HepG2 (cell line): Measurements from ENCODE around the gene C14orf180. TPM values are rescaled to one million over a fixed set of nuclear protein-coding genes. Genes with fewer than 3 reads are reported as not detected.

ENCODE experiments used
- ATAC-seq: fragments of 200-7000 bp; cut with Tn5 transposase; 3 replicates; pipeline ENCODE4 v1.9.1; 2020; ENCODE audit warnings: mild to moderate bottlenecking, moderate library complexity
- BruUV-seq: library from RNA; stranded (reverse); fragments of 400-500 nt; replicated peaks from 2 replicates; lab custom pipeline; 2021; lab: Mats Ljungman, UMichigan
- CTCF ChIA-PET: fragments of 300-600 bp; formaldehyde crosslinking; extraction: SDS; loops from one replicate; lab custom pipeline; 2021; ENCODE audit warnings: low total read pairs, inconsistent platforms, low intra/inter-chr PET ratio; lab: Yijun Ruan, JAX
- POLR2A ChIA-PET: fragments of 350-600 bp; sonication (Branson Sonifier 250); formaldehyde crosslinking; loops from one replicate; lab custom pipeline; 2020; ENCODE audit warnings: antibody characterized with exemption, inconsistent platforms; lab: Yijun Ruan, JAX
- DNase-seq: peaks from one replicate; pipeline ENCODE4 v3.0.0-alpha.2; 2015; ENCODE audit warnings: low spot score
- FAIRE-seq: peaks from 3 replicates; lab custom pipeline; 2011; peaks lifted over from hg19 to GRCh38; lab: Jason Lieb, UNC
- H2AFZ ChIP-seq: one replicate; pipeline ENCODE4 v1.6.1; 2011; ENCODE audit warnings: low read length, inconsistent platforms
- H3K27ac ChIP-seq: fragments of 300-600 bp; 3 replicates; pipeline ENCODE4 v1.8.0; 2011; ENCODE audit warnings: mixed run types, mild to moderate bottlenecking, mixed read lengths, low read length, inconsistent platforms; ENCODE audit not compliant: insufficient read depth; ENCODE audit errors: extremely low read length
- H3K27me3 ChIP-seq, 2 experiments: fragments of 200-600 bp in 1 of 2; 2 replicates in 1 of 2; 3 replicates in 1 of 2; pipeline versions ENCODE4 v1.6.0 to v1.8.0; 2011; ENCODE audit warnings: low read length in 2 of 2, mild to moderate bottlenecking in 2 of 2, moderate library complexity in 2 of 2, inconsistent platforms in 1 of 2; ENCODE audit not compliant: insufficient read depth in 2 of 2, control insufficient read depth in 1 of 2
- H3K36me3 ChIP-seq, 2 experiments: fragments of 200-600 bp in 1 of 2; replicated peaks in 1 of 2; 2 replicates in 1 of 2; 3 replicates in 1 of 2; pipeline versions ENCODE4 v1.5.1 to v1.8.0; 2011; ENCODE audit warnings: low read length in 2 of 2, inconsistent platforms in 1 of 2; ENCODE audit not compliant: insufficient read depth in 2 of 2, control insufficient read depth in 1 of 2
- H3K4me1 ChIP-seq: 2 replicates; pipeline ENCODE4 v1.5.1; 2012; ENCODE audit warnings: low read length, inconsistent platforms; ENCODE audit not compliant: insufficient read depth
- H3K4me2 ChIP-seq: 2 replicates; pipeline ENCODE4 v1.6.0; 2011; ENCODE audit warnings: low read depth, low read length, inconsistent platforms
- H3K4me3 ChIP-seq, 3 experiments: fragments of 200-600 bp in 1 of 3; sonication (generic), shearing (Covaris generic) in 1 of 3; replicated peaks in 1 of 3; 2 replicates each; pipeline ENCODE4 v1.5.1; 2011 to 2016; ENCODE audit warnings: low read length in 3 of 3, inconsistent platforms in 2 of 3, low read depth in 2 of 3, mild to moderate bottlenecking in 2 of 3, control low read depth in 1 of 3, mixed read lengths in 1 of 3; ENCODE audit not compliant: insufficient read depth in 1 of 3
- H3K79me2 ChIP-seq: one replicate; pipeline ENCODE4 v1.6.1; 2011; ENCODE audit warnings: low read length, inconsistent platforms; ENCODE audit not compliant: insufficient read depth
- H3K9ac ChIP-seq: 2 replicates; pipeline ENCODE4 v1.6.0; 2011; ENCODE audit warnings: mild to moderate bottlenecking, low read depth, low read length, inconsistent platforms; ENCODE audit not compliant: insufficient read depth
- H3K9me3 ChIP-seq: 2 replicates; pipeline ENCODE4 v1.5.1; 2012; ENCODE audit warnings: mild to moderate bottlenecking, low read length
- H4K20me1 ChIP-seq: 2 replicates; pipeline ENCODE4 v1.6.0; 2011; ENCODE audit warnings: inconsistent platforms, mild to moderate bottlenecking, low read length, moderate library complexity; ENCODE audit not compliant: insufficient read depth
- CCAR2 ChIP-seq: fragments of 200-400 bp; formaldehyde crosslinking; optimal IDR thresholded peaks from 2 replicates; pipeline ENCODE3; 2018; ENCODE audit warnings: low read depth, mild to moderate bottlenecking, low read length, moderate library complexity
- HMG20B ChIP-seq: conservative IDR thresholded peaks from 2 replicates; pipeline ENCODE4 v1.6.1; 2016; ENCODE audit warnings: missing genetic modification reagents, missing compliant biosample characterization
- IRX3 ChIP-seq: sonication (generic); formaldehyde crosslinking; IDR thresholded peaks from 2 replicates; pipeline ENCODE4 v1.8.1; 2023; ENCODE audit warnings: mild to moderate bottlenecking, low read depth, missing genetic modification reagents, borderline replicate concordance
- NFRKB ChIP-seq: fragments of 450-650 bp; IDR thresholded peaks from 2 replicates; pipeline ENCODE4 v1.6.1; 2017
- PITX1 ChIP-seq: sonication (generic); formaldehyde crosslinking; IDR thresholded peaks from 2 replicates; pipeline ENCODE4 v1.5.1; 2020; ENCODE audit warnings: mild to moderate bottlenecking, missing genetic modification reagents
- TCF7L2 ChIP-seq: IDR thresholded peaks from 2 replicates; pipeline ENCODE4 v1.6.1; 2011; ENCODE audit warnings: mild to moderate bottlenecking, low read depth, low read length, moderate library complexity
- ZBTB1 ChIP-seq: sonication (generic); formaldehyde crosslinking; IDR thresholded peaks from 2 replicates; pipeline ENCODE4 v1.4.0; 2020; ENCODE audit warnings: missing genetic modification reagents, borderline replicate concordance
- ZNF746 ChIP-seq: sonication (generic); formaldehyde crosslinking; IDR thresholded peaks from 2 replicates; pipeline ENCODE4 v1.8.0; 2022; ENCODE audit warnings: mild to moderate bottlenecking, missing genetic modification reagents
- WGBS: methylation state at CpG from one replicate; pipeline ENCODE4 v1.1.6; 2017; ENCODE audit warnings: low lambda C conversion rate; 5-methylcytosine and 5-hydroxymethylcytosine counted together
- in situ Hi-C: cut with HindIII; loops from 2 replicates; pipeline ENCODE4 v1.10.0; 2017; ENCODE audit warnings: low pct_unique_long_range_greater_than_20kb; ENCODE audit not compliant: extremely low pct_ligation_motif_present
- intact Hi-C: fragments of 100-400 bp; cut with micrococcal nuclease; formaldehyde crosslinking; loops from one replicate; pipeline ENCODE4 v1.10.0; 2022; ENCODE audit not compliant: unreplicated experiment
- polyA plus RNA-seq, 8 experiments: library from polyadenylated mRNA; depleted of rRNA in 3 of 8; stranded (reverse) in 7 of 8; unstranded in 1 of 8; fragments of >200 nt; fragmentation: Illumina TruSeq in 4 of 8; extraction: Trizol in 4 of 8; gene quantifications; 2 replicates each; pipeline versions ENCODE4 v1.2.1 to v1.2.3, GENCODE V29; 2011 to 2016; ENCODE audit warnings: low read depth in 4 of 8, missing spikeins in 1 of 8, mixed read lengths in 1 of 8; ENCODE audit not compliant: insufficient read depth in 1 of 8
- total RNA-seq, 5 experiments: library from RNA; depleted of rRNA; stranded (reverse); fragments of >200 nt; fragmentation: Illumina TruSeq; extraction: Trizol; gene quantifications; 2 replicates each; pipeline ENCODE4 v1.2.3, GENCODE V29; 2016; ENCODE audit warnings: low read depth in 1 of 5
- TF ChIP-seq, protein P1 (sequence below): sonication (generic); formaldehyde crosslinking; IDR thresholded peaks from 2 replicates; pipeline ENCODE4 v1.5.1; 2020; ENCODE audit warnings: mild to moderate bottlenecking, missing genetic modification reagents, borderline replicate concordance
- TF ChIP-seq, protein P2 (sequence below): sonication (generic); formaldehyde crosslinking; IDR thresholded peaks from 2 replicates; pipeline ENCODE4 v1.5.0; 2020; ENCODE audit warnings: missing genetic modification reagents
- TF ChIP-seq, protein P3 (sequence below): sonication (generic); formaldehyde crosslinking; IDR thresholded peaks from 2 replicates; pipeline ENCODE4 v1.5.0; 2020; ENCODE audit warnings: mild to moderate bottlenecking, missing genetic modification reagents

C14orf180 gene
- total and polyA plus RNA-seq, 2 of the 13 experiments (the other 11 are each of a cell fraction or from before 2014, with no cell fraction given), result not detected

DNA sequence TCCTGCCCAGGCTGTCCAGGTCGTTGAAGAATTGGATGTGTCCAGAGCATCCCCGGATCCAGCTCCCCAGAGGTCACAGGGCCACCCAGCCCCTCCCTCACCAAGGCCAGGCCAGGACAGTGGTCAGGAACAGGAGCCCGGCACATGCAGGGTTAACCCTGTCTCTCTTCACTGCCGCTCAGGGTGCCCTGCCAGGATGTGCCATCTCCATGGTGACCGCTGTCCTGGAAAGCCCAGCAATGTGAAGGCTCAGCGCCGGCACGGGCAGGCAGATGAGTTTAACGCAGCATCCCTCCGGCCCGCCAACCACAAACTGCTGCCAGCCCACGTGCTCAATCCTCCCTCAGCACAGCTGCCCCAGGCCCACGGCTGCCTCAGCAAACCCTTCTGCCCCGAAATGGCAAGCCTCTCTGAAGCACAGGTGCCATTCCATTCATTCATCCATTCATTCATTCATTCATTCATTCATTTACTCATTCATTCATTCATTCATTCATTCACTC, 20.6 kb downstream of the C14orf180 start (continued):
- TF ChIP-seq, protein P1, sequence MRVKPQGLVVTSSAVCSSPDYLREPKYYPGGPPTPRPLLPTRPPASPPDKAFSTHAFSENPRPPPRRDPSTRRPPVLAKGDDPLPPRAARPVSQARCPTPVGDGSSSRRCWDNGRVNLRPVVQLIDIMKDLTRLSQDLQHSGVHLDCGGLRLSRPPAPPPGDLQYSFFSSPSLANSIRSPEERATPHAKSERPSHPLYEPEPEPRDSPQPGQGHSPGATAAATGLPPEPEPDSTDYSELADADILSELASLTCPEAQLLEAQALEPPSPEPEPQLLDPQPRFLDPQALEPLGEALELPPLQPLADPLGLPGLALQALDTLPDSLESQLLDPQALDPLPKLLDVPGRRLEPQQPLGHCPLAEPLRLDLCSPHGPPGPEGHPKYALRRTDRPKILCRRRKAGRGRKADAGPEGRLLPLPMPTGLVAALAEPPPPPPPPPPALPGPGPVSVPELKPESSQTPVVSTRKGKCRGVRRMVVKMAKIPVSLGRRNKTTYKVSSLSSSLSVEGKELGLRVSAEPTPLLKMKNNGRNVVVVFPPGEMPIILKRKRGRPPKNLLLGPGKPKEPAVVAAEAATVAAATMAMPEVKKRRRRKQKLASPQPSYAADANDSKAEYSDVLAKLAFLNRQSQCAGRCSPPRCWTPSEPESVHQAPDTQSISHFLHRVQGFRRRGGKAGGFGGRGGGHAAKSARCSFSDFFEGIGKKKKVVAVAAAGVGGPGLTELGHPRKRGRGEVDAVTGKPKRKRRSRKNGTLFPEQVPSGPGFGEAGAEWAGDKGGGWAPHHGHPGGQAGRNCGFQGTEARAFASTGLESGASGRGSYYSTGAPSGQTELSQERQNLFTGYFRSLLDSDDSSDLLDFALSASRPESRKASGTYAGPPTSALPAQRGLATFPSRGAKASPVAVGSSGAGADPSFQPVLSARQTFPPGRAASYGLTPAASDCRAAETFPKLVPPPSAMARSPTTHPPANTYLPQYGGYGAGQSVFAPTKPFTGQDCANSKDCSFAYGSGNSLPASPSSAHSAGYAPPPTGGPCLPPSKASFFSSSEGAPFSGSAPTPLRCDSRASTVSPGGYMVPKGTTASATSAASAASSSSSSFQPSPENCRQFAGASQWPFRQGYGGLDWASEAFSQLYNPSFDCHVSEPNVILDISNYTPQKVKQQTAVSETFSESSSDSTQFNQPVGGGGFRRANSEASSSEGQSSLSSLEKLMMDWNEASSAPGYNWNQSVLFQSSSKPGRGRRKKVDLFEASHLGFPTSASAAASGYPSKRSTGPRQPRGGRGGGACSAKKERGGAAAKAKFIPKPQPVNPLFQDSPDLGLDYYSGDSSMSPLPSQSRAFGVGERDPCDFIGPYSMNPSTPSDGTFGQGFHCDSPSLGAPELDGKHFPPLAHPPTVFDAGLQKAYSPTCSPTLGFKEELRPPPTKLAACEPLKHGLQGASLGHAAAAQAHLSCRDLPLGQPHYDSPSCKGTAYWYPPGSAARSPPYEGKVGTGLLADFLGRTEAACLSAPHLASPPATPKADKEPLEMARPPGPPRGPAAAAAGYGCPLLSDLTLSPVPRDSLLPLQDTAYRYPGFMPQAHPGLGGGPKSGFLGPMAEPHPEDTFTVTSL (CRISPR knock-in tag), result no peak
- TF ChIP-seq CCAR2 (no peak), HMG20B (CRISPR knock-in tag) (no peak), ZBTB1 (CRISPR knock-in tag) (no peak)
- TF ChIP-seq, protein P2, sequence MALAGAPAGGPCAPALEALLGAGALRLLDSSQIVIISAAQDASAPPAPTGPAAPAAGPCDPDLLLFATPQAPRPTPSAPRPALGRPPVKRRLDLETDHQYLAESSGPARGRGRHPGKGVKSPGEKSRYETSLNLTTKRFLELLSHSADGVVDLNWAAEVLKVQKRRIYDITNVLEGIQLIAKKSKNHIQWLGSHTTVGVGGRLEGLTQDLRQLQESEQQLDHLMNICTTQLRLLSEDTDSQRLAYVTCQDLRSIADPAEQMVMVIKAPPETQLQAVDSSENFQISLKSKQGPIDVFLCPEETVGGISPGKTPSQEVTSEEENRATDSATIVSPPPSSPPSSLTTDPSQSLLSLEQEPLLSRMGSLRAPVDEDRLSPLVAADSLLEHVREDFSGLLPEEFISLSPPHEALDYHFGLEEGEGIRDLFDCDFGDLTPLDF, result no peak

DNA sequence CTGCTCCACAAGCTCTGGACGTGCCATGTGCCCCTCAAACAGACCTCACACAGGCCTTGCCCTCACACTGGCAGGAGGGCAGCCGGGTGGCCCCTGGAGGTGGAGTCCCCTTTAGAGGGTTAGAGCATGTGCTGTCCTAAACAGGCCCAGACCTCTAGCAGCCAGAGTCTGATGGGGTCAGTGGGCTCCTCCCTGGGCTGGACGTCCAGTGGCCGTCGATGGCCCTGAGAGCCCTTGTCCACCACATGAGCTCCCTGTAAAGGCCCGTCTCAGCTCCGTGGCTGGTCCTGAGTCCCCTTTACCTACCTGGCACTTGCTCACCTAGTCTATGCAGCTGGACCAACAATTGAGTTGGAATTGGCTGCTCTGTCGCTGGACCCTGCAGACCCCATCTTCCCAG, 21.2 kb downstream of the C14orf180 start:
- H3K36me3 ChIP-seq, result no peaks in the 10 kb centered on the region
- H2AFZ ChIP-seq, result no peak overlapping the region
- no peak for ATAC-seq
- ChIA-PET CTCF (no interaction called here), POLR2A (no interaction called here)
- no peak overlapping the region for H3K4me2 ChIP-seq
- H3K9ac ChIP-seq, result no peak overlapping the region
- no peaks in the 10 kb centered on the region for H3K79me2 ChIP-seq
- no peaks in the 10 kb centered on the region for H3K9me3 ChIP-seq
- in situ Hi-C loops, result no loop called here
- H3K4me1 ChIP-seq, result no peaks in the 10 kb centered on the region
- no peak overlapping the region for H3K4me3 ChIP-seq
- DNase-seq, result no peak
- no peak overlapping the region for H3K27ac ChIP-seq
- no TSS peak for BruUV-seq
- H3K27me3 ChIP-seq, result peaks cover 15 to 32% of the 10 kb centered on the region in 2 experiments; a peak in 4 of 5 replicates
- intact Hi-C loops, result no loop called here
- 0% methylated on average over 2 of the region's 8 CpGs for WGBS
- FAIRE-seq, result no peak
- H4K20me1 ChIP-seq, result no peaks in the 10 kb centered on the region
- TF ChIP-seq, protein P3, sequence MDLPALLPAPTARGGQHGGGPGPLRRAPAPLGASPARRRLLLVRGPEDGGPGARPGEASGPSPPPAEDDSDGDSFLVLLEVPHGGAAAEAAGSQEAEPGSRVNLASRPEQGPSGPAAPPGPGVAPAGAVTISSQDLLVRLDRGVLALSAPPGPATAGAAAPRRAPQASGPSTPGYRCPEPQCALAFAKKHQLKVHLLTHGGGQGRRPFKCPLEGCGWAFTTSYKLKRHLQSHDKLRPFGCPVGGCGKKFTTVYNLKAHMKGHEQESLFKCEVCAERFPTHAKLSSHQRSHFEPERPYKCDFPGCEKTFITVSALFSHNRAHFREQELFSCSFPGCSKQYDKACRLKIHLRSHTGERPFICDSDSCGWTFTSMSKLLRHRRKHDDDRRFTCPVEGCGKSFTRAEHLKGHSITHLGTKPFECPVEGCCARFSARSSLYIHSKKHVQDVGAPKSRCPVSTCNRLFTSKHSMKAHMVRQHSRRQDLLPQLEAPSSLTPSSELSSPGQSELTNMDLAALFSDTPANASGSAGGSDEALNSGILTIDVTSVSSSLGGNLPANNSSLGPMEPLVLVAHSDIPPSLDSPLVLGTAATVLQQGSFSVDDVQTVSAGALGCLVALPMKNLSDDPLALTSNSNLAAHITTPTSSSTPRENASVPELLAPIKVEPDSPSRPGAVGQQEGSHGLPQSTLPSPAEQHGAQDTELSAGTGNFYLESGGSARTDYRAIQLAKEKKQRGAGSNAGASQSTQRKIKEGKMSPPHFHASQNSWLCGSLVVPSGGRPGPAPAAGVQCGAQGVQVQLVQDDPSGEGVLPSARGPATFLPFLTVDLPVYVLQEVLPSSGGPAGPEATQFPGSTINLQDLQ (CRISPR knock-in tag), result no peak
- TF ChIP-seq TCF7L2 (no peak), PITX1 (CRISPR knock-in tag) (no peak), NFRKB (no peak), IRX3 (no peak), ZNF746 (no peak)
